Thoracic aorta (tissue), 2 donors: ENCODE measurements around the gene CTNNA2. TPM values are rescaled to one million over a fixed set of nuclear protein-coding genes. Genes with fewer than 3 reads are reported as not detected.

Experiments used
- ATAC-seq: fragments of 150-250 bp; one replicate; pipeline ENCODE4 v1.8.0; 2017; ENCODE audit warnings: low read depth; ENCODE audit not compliant: insufficient number of reproducible peaks, low FRiP score
- DNase-seq: peaks from one replicate; pipeline ENCODE4 v3.0.0-alpha.2; 2020; ENCODE audit warnings: low spot score
- H3K27ac ChIP-seq, 2 donors: fragments of 200-600 bp; sonication (generic); 1 replicate in 1 of 2; 2 replicates in 1 of 2; pipeline ENCODE4 v1.5.1; 2016; ENCODE audit warnings: mild to moderate bottlenecking in 2 of 2, moderate library complexity in 2 of 2
- H3K27me3 ChIP-seq: fragments of 200-600 bp; sonication (generic); replicated peaks from 2 replicates; pipeline ENCODE4 v1.6.0; 2016; ENCODE audit warnings: mild to moderate bottlenecking; ENCODE audit not compliant: insufficient read depth
- H3K36me3 ChIP-seq: fragments of 200-600 bp; sonication (generic); one replicate; pipeline ENCODE4 v1.5.1; 2016
- H3K4me1 ChIP-seq, 2 donors: fragments of 200-600 bp; sonication (generic); 1 replicate in 1 of 2; 2 replicates in 1 of 2; pipeline versions ENCODE4 v1.5.1 to v1.6.0; 2016; ENCODE audit warnings: low read depth in 2 of 2, mild to moderate bottlenecking in 1 of 2; ENCODE audit not compliant: control insufficient read depth in 1 of 2
- H3K4me3 ChIP-seq: fragments of 200-600 bp; sonication (generic); 2 replicates; pipeline ENCODE4 v1.5.1; 2016; ENCODE audit warnings: mild to moderate bottlenecking
- H3K9me3 ChIP-seq: fragments of 200-600 bp; sonication (generic); 2 replicates; pipeline ENCODE4 v1.5.1; 2016
- total RNA-seq, 2 donors: library from RNA; depleted of rRNA; stranded (reverse); fragments of >200 nt; gene quantifications; one replicate each; pipeline versions ENCODE4 v1.1.0 to v1.2.3, GENCODE V29; 2016
- TF ChIP-seq, protein P1 (sequence below): fragments of 200-600 bp; sonication (generic); IDR thresholded peaks from one replicate; pipeline ENCODE4 v1.5.1; 2019; ENCODE audit warnings: antibody characterized with exemption

CTNNA2 gene
- total RNA-seq, 2 donors from 2014 or later = not detected

DNA sequence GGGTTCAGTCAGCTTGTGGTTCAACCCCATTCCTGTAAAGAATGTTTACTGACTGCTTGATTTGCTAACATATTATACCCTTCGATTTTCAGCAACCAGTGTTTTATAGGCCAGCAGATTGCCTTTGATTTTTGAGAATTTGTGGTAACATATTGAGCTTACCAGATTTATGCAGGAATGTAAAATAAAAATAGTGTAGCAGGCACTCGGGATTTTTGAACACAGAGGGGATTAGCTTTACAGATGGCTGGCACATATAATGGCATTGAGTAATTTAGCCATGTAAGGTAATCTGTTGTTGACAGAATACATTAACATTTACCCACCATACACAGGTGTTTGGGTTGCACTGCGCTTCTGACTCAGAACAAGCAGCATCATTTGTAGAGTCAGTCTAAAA lies 437.7 kb downstream of the CTNNA2 start:
- Histone ChIP-seq H3K9me3 (no peaks in the 10 kb centered on the region), H3K36me3 (no peaks in the 10 kb centered on the region), H3K27me3 (no peaks in the 10 kb centered on the region), H3K27ac (no peak overlapping the region), H3K4me3 (no peak overlapping the region), H3K4me1 (no peaks in the 10 kb centered on the region)
- TF ChIP-seq, protein P1, sequence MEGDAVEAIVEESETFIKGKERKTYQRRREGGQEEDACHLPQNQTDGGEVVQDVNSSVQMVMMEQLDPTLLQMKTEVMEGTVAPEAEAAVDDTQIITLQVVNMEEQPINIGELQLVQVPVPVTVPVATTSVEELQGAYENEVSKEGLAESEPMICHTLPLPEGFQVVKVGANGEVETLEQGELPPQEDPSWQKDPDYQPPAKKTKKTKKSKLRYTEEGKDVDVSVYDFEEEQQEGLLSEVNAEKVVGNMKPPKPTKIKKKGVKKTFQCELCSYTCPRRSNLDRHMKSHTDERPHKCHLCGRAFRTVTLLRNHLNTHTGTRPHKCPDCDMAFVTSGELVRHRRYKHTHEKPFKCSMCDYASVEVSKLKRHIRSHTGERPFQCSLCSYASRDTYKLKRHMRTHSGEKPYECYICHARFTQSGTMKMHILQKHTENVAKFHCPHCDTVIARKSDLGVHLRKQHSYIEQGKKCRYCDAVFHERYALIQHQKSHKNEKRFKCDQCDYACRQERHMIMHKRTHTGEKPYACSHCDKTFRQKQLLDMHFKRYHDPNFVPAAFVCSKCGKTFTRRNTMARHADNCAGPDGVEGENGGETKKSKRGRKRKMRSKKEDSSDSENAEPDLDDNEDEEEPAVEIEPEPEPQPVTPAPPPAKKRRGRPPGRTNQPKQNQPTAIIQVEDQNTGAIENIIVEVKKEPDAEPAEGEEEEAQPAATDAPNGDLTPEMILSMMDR = no peak
- DNase-seq (no peak), ATAC-seq (no peak)

DNA sequence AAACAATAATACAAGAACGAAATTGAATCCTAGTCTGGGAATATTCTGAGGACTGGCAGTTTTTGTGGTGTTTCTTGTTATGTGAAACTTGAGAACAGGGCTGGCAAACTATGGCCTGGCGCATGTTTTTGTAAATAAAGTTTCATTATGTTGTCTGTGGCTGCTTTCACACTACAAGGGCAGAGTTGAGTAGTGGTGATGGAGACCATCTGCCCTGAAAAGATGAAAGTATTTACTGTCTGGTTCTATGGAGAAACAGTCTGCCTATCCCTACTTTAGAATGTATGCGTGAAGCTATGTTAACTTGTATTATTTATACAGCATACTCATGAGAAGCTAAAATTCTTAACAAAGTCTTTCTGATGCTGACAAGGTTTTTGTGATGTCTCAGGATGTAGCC lies 439.8 kb downstream of the CTNNA2 start:
- H3K27me3 ChIP-seq = no peaks in the 10 kb centered on the region
- DNase-seq (no peak), ATAC-seq (no peak)
- no peaks in the 10 kb centered on the region for H3K36me3 ChIP-seq
- no peaks in the 10 kb centered on the region for H3K9me3 ChIP-seq
- TF ChIP-seq, protein P1 = no peak
- H3K4me1 ChIP-seq = no peaks in the 10 kb centered on the region
- no peak overlapping the region for H3K27ac ChIP-seq
- H3K4me3 ChIP-seq = no peak overlapping the region

DNA sequence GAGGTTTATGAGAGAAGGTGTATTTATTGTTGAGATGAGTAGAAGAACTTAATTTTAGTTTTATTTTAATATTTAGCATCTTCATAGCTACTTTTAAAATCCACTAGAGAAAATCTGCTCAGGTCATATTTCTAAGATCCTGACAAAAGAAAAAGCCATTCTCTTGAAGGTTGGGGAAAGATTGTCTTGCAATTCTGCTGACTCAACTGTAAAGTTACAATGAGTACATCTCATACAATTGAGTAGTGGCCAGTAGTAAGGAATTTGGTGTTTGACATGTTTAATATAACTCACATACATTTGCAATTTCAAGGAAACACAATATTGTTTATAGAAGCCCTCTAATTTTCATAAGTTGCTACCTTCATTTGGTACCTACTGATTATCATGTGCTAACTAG lies 447.2 kb downstream of the CTNNA2 start:
- H3K36me3 ChIP-seq = no peaks in the 10 kb centered on the region

DNA sequence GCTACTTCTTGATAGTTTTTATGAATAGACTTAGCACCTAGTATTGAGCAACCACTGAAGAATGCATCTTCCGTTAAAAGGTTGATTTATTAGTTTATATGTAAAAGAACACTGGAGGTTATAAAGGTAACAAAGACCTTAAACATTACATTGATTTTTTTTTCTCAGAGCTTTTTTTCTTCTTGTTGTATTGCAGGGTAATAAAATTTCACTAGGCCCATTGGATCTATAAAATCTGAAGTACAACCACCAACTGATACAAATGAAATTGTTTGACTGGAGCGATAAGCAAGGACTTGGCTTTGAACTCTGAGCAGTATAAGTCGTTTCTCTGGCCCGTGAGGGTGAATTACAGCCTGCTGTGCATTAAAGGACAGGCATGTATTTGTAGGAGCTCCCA lies 447.7 kb downstream of the CTNNA2 start:
- no peak for ATAC-seq
- no peaks in the 10 kb centered on the region for H3K27me3 ChIP-seq
- no peaks in the 10 kb centered on the region for H3K9me3 ChIP-seq
- no peaks in the 10 kb centered on the region for H3K36me3 ChIP-seq
- DNase-seq = no peak
- no peaks in the 10 kb centered on the region for H3K4me1 ChIP-seq
- H3K27ac ChIP-seq = no peak overlapping the region
- no peak overlapping the region for H3K4me3 ChIP-seq
- TF ChIP-seq, protein P1 = no peak

More for the DNA sequence above, 447.2 kb downstream of the CTNNA2 start:
- ATAC-seq (no peak), DNase-seq (no peak)
- Histone ChIP-seq H3K9me3 (no peaks in the 10 kb centered on the region), H3K27me3 (no peaks in the 10 kb centered on the region), H3K27ac (no peak overlapping the region), H3K4me1 (no peaks in the 10 kb centered on the region), H3K4me3 (no peak overlapping the region)
- TF ChIP-seq, protein P1 = no peak

DNA sequence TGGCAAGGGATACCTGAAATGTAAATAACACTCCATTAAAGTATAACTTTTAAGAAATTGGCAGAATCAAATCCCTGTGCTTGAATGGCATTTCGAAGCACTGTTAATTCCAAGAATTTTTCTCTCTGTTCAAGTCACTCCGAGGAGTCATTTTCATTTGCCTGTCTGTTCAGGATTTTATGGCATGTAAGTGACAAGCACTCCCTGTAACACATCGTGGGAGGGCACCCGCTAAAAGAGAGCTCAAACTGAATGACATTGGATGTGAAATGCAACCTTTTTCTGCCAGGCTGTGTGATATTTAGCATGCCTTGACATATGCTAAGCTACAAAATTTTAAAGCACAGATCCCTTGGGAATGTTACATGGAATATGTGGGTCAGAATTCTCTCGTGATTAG lies 452.1 kb downstream of the CTNNA2 start:
- no peak for ATAC-seq
- H3K4me1 ChIP-seq = no peaks in the 10 kb centered on the region
- no peak overlapping the region for H3K27ac ChIP-seq
- no peaks in the 10 kb centered on the region for H3K36me3 ChIP-seq
- no peak for DNase-seq
- TF ChIP-seq, protein P1 = no peak
- H3K9me3 ChIP-seq = no peaks in the 10 kb centered on the region
- H3K27me3 ChIP-seq = no peaks in the 10 kb centered on the region
- H3K4me3 ChIP-seq = no peak overlapping the region
